C4-2B (cell line): ENCODE data around the gene ZNF516.

ENCODE experiments used
- H3K27ac ChIP-seq: fragments of 450-650 bp; 2 replicates; pipeline ENCODE4 v1.5.1; 2017
- CTCF ChIP-seq: fragments of 450-650 bp; conservative IDR thresholded peaks from 2 replicates; pipeline ENCODE4 v1.5.1; 2017; ENCODE audit warnings: mild to moderate bottlenecking
- ZFX ChIP-seq: fragments of 450-650 bp; IDR thresholded peaks from 2 replicates; pipeline ENCODE4 v1.6.1; 2017

The ZNF516 gene

GRCh38 chr18:76394780-76395476, 100.1 kb downstream of the ZNF516 start:
- TF ChIP-seq CTCF (no peak), ZFX (no peak)
- no peak overlapping the region for H3K27ac ChIP-seq

- TF ChIP-seq ZFX (no peak), CTCF (no peak)
These were observed 102.7 kb downstream of the ZNF516 start for GRCh38 chr18:76392349-76392748.

GRCh38 chr18:76391746-76392145, 103.3 kb downstream of the ZNF516 start:
- H3K27ac ChIP-seq = no peak overlapping the region
- TF ChIP-seq ZFX (no peak), CTCF (no peak)

More at GRCh38 chr18:76392349-76392748, 102.7 kb downstream of the ZNF516 start:
- no peak overlapping the region for H3K27ac ChIP-seq

GRCh38 chr18:76391038-76391437, 104.0 kb downstream of the ZNF516 start:
- no peak overlapping the region for H3K27ac ChIP-seq
- TF ChIP-seq CTCF (no peak), ZFX (no peak)

- H3K27ac ChIP-seq = no peak overlapping the region
- no peak for TF ChIP-seq ZFX
These were observed 104.5 kb downstream of the ZNF516 start for GRCh38 chr18:76390452-76391035.

GRCh38 chr18:76389716-76390115, 105.3 kb downstream of the ZNF516 start:
- TF ChIP-seq CTCF = no peak
- H3K27ac ChIP-seq = no peak overlapping the region

- no peak overlapping the region for H3K27ac ChIP-seq
- TF ChIP-seq CTCF (no peak), ZFX (no peak)
These were observed 106.1 kb downstream of the ZNF516 start for GRCh38 chr18:76388891-76389423.

- no peak for TF ChIP-seq ZFX
- TF ChIP-seq CTCF = no peak
- no peak overlapping the region for H3K27ac ChIP-seq
These were observed 106.8 kb downstream of the ZNF516 start for GRCh38 chr18:76388261-76388660.
